GM12801 (cell line): ENCODE data around the gene GAS2L2.

Experiments
- TF ChIP-seq, protein P1 (sequence below): IDR thresholded peaks from one replicate; pipeline ENCODE4 v1.5.1; 2011; ENCODE audit warnings: control low read depth; ENCODE audit not compliant: insufficient read length; ENCODE audit errors: extremely low read depth

GAS2L2 gene

GRCh38 chr17:35773129-35773528 lies 20.1 kb upstream of the GAS2L2 start:
- TF ChIP-seq, protein P1, sequence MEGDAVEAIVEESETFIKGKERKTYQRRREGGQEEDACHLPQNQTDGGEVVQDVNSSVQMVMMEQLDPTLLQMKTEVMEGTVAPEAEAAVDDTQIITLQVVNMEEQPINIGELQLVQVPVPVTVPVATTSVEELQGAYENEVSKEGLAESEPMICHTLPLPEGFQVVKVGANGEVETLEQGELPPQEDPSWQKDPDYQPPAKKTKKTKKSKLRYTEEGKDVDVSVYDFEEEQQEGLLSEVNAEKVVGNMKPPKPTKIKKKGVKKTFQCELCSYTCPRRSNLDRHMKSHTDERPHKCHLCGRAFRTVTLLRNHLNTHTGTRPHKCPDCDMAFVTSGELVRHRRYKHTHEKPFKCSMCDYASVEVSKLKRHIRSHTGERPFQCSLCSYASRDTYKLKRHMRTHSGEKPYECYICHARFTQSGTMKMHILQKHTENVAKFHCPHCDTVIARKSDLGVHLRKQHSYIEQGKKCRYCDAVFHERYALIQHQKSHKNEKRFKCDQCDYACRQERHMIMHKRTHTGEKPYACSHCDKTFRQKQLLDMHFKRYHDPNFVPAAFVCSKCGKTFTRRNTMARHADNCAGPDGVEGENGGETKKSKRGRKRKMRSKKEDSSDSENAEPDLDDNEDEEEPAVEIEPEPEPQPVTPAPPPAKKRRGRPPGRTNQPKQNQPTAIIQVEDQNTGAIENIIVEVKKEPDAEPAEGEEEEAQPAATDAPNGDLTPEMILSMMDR: no peak

DNA sequence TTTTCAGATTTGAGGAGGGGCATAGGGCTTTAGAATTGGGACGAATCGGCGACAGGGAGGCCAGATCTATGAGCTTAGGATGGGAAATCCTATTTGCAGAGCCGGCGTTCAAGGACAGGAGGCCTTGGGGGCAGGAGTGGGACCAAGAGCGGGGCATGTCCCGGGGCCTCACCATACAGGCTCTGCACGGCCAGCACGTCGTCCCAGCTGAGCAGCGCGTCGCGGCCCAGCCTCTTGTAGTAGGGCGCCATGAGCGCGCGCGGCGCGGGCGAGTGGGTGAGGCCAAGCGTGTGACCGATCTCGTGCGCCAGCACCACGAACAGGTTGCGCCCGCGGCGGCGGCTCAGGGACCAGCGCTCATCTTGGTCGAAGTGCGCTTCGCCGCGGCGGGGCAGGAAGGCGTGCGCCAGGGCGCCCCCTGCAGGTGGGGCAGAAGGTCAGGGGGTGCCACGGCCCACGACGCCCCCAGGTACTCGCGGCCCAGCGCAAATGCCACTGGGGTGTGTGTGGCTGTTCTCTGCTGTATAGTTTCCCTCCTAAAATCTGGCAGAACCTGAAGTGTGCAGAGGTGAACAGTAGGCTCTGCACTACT lies 17.0 kb upstream of the GAS2L2 start:
- TF ChIP-seq, protein P1: no peak

DNA sequence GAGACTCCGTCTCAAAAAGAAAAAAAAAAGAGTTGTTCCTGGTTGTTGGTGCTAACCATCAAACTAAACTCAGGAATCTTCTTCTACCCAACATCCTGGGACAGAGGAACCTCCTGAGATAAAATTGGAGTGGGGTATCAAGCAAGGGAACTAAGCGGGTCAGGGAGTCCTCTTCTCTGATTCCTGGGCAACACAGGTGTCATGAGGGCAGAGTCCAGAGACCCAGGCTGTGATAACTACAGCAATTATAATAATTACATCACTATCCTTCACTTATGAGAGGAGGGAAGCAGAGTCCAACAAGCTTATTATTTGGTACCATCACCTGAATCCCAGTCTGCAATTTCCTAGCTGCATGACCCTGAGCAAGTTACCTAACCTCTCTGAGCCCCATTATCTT lies 15.8 kb upstream of the GAS2L2 start:
- TF ChIP-seq, protein P1: no peak

- TF ChIP-seq, protein P1: no peak
Measured at GRCh38 chr17:35766903-35767510, 14.0 kb upstream of the GAS2L2 start.

- TF ChIP-seq, protein P1: no peak
Measured at GRCh38 chr17:35766489-35766877, 13.4 kb upstream of the GAS2L2 start.

DNA sequence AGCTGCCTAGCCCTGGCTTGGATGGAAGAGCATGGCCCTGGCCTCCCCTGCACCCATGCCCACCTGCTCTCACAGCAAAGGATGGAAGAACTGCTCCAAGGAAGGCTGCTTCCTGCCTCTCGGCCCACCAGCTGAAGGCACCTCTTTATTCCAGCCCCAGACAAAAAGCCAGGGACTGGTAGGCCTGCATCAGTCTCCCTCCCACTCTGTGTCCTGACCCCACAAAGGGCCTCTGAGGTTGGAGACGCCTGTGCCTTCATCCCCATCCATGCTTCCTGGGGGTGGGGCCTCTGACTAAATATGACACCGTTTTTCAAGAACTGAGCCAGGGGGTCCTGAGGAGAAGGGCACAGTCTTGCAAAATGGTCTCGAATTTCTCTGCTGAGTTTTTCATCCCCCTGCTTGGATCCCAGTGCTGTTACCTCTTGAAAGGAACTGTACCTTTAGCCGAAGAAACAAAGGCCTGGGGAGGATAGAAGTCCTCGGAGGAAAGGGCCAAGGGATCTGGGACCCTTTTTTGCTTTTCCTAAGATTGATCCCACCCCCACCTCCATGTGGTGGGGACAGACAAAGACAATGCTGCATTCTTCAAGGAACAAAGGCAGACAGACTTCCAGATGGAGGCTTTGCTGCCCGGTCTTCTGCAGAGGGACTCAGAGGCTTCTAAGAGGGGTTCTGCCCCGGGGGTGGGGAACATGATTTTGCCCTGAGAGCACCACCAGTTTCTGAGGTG lies 12.9 kb upstream of the GAS2L2 start:
- TF ChIP-seq, protein P1: no peak

- TF ChIP-seq, protein P1: no peak
Measured at GRCh38 chr17:35765086-35765710, 12.2 kb upstream of the GAS2L2 start.
